ENCODE data around the gene ATP5MG. TPM values are rescaled to one million over a fixed set of nuclear protein-coding genes. Genes with fewer than 3 reads are reported as not detected.
A peak's percentile ranks its signal among the peaks of the same experiment; 100 is the strongest.

The ATP5MG gene
- total RNA-seq, 1 donor from 2014 or later, result 194 TPM

GRCh38 chr11:118417801-118418200 is 16.4 kb downstream of the ATP5MG start:
- no peak overlapping the region for H3K9ac ChIP-seq (ENCODE audit: low read length)
- DNase-seq (ENCODE audit: low read depth) (no peak), FAIRE-seq (no peak)
- Mint-ChIP-seq H3K36me3 (ENCODE audit: low read depth, unreplicated experiment) (no peaks in the 10 kb centered on the region), H3K27ac (ENCODE audit: unreplicated experiment) (peak overlapping the region; percentile 16), H3K27me3 (ENCODE audit: low read depth, unreplicated experiment) (no peaks in the 10 kb centered on the region), H3K4me1 (ENCODE audit: low read depth, unreplicated experiment) (peaks cover 11% of the 10 kb centered on the region), H3K4me3 (ENCODE audit: unreplicated experiment) (no peak overlapping the region), H3K9me3 (ENCODE audit: unreplicated experiment) (no peaks in the 10 kb centered on the region)
- TF ChIP-seq CTCF (IDR thresholded peaks at IDR 0.05; ENCODE audit: insufficient read depth, low read depth, low read length), result no peak
- TF ChIP-seq EZH2 (IDR thresholded peaks at IDR 0.05; ENCODE audit: insufficient read depth, low read length), result no peak
- H4K20me1 ChIP-seq (ENCODE audit: insufficient read depth, low read length), result no peaks in the 10 kb centered on the region
- no peaks in the 10 kb centered on the region for H3K27me3 ChIP-seq (ENCODE audit: insufficient read depth, low read length)
- no peaks in the 10 kb centered on the region for H3K36me3 ChIP-seq (ENCODE audit: insufficient read depth, low read length)
- no peaks in the 10 kb centered on the region for H3K9me3 ChIP-seq (ENCODE audit: insufficient read depth, low read depth, low read length)
- H3K79me2 ChIP-seq (ENCODE audit: insufficient read depth, low read length), result no peaks in the 10 kb centered on the region
- H2AFZ ChIP-seq (ENCODE audit: low read depth, low read length), result no peak overlapping the region
- H3K4me1 ChIP-seq (ENCODE audit: insufficient read depth, low read length), result peaks cover 9% of the 10 kb centered on the region
- no peak overlapping the region for H3K4me3 ChIP-seq (ENCODE audit: insufficient read depth, low read depth, low read length)
- no peak overlapping the region for H3K4me2 ChIP-seq (ENCODE audit: low read length)
- H3K27ac ChIP-seq (ENCODE audit: low read depth, low read length), result no peak overlapping the region

- no peak for FAIRE-seq
- H3K36me3 ChIP-seq (ENCODE audit: insufficient read depth, low read length), result no peaks in the 10 kb centered on the region
- peaks cover 11% of the 10 kb centered on the region for H3K4me1 Mint-ChIP-seq (ENCODE audit: low read depth, unreplicated experiment)
- no peaks in the 10 kb centered on the region for H4K20me1 ChIP-seq (ENCODE audit: insufficient read depth, low read length)
- H3K4me3 Mint-ChIP-seq (ENCODE audit: unreplicated experiment), result no peak overlapping the region
- DNase-seq (ENCODE audit: low read depth), result no peak
- H3K9me3 Mint-ChIP-seq (ENCODE audit: unreplicated experiment), result no peaks in the 10 kb centered on the region
- no peaks in the 10 kb centered on the region for H3K9me3 ChIP-seq (ENCODE audit: insufficient read depth, low read depth, low read length)
- H3K4me1 ChIP-seq (ENCODE audit: insufficient read depth, low read length), result peaks cover 9% of the 10 kb centered on the region
- H3K9ac ChIP-seq (ENCODE audit: low read length), result no peak overlapping the region
- H3K4me3 ChIP-seq (ENCODE audit: insufficient read depth, low read depth, low read length), result no peak overlapping the region
- TF ChIP-seq EZH2 (IDR thresholded peaks at IDR 0.05; ENCODE audit: insufficient read depth, low read length) (no peak), CTCF (IDR thresholded peaks at IDR 0.05; ENCODE audit: insufficient read depth, low read depth, low read length) (no peak)
- H3K27ac Mint-ChIP-seq (ENCODE audit: unreplicated experiment), result no peak overlapping the region
- H3K36me3 Mint-ChIP-seq (ENCODE audit: low read depth, unreplicated experiment), result no peaks in the 10 kb centered on the region
- H3K27me3 ChIP-seq (ENCODE audit: insufficient read depth, low read length), result no peaks in the 10 kb centered on the region
- H2AFZ ChIP-seq (ENCODE audit: low read depth, low read length), result no peak overlapping the region
- H3K4me2 ChIP-seq (ENCODE audit: low read length), result no peak overlapping the region
- no peak overlapping the region for H3K27ac ChIP-seq (ENCODE audit: low read depth, low read length)
- no peaks in the 10 kb centered on the region for H3K27me3 Mint-ChIP-seq (ENCODE audit: low read depth, unreplicated experiment)
- H3K79me2 ChIP-seq (ENCODE audit: insufficient read depth, low read length), result no peaks in the 10 kb centered on the region
Observed at GRCh38 chr11:118418766-118419165, 17.4 kb downstream of the ATP5MG start.

GRCh38 chr11:118427707-118428106 is 26.3 kb downstream of the ATP5MG start:
- TF ChIP-seq CTCF (IDR thresholded peaks at IDR 0.05; ENCODE audit: insufficient read depth, low read depth, low read length) (no peak), EZH2 (IDR thresholded peaks at IDR 0.05; ENCODE audit: insufficient read depth, low read length) (no peak)
- no peaks in the 10 kb centered on the region for H3K9me3 ChIP-seq (ENCODE audit: insufficient read depth, low read depth, low read length)
- FAIRE-seq, result no peak
- no peaks in the 10 kb centered on the region for H3K27me3 Mint-ChIP-seq (ENCODE audit: low read depth, unreplicated experiment)
- no peaks in the 10 kb centered on the region for H3K27me3 ChIP-seq (ENCODE audit: insufficient read depth, low read length)
- H3K9ac ChIP-seq (ENCODE audit: low read length), result no peak overlapping the region
- peaks cover 9% of the 10 kb centered on the region for H3K4me1 ChIP-seq (ENCODE audit: insufficient read depth, low read length)
- H3K36me3 Mint-ChIP-seq (ENCODE audit: low read depth, unreplicated experiment), result peaks cover 2% of the 10 kb centered on the region
- no peak for DNase-seq (ENCODE audit: low read depth)
- no peaks in the 10 kb centered on the region for H3K79me2 ChIP-seq (ENCODE audit: insufficient read depth, low read length)
- no peak overlapping the region for H3K27ac Mint-ChIP-seq (ENCODE audit: unreplicated experiment)
- no peak overlapping the region for H3K4me2 ChIP-seq (ENCODE audit: low read length)
- H3K27ac ChIP-seq (ENCODE audit: low read depth, low read length), result no peak overlapping the region
- no peak overlapping the region for H3K4me3 Mint-ChIP-seq (ENCODE audit: unreplicated experiment)
- no peak overlapping the region for H2AFZ ChIP-seq (ENCODE audit: low read depth, low read length)
- H3K4me3 ChIP-seq (ENCODE audit: insufficient read depth, low read depth, low read length), result no peak overlapping the region
- no peaks in the 10 kb centered on the region for H3K36me3 ChIP-seq (ENCODE audit: insufficient read depth, low read length)
- H3K9me3 Mint-ChIP-seq (ENCODE audit: unreplicated experiment), result no peaks in the 10 kb centered on the region
- peaks cover 14% of the 10 kb centered on the region for H3K4me1 Mint-ChIP-seq (ENCODE audit: low read depth, unreplicated experiment)
- no peaks in the 10 kb centered on the region for H4K20me1 ChIP-seq (ENCODE audit: insufficient read depth, low read length)
